Uterus (tissue), 2 donors: ENCODE results near the gene MFAP4.

Source experiments
- POLR2A ChIP-seq, 2 donors: fragments of 450-650 bp; IDR thresholded peaks; one replicate each; pipeline ENCODE4 v1.6.1; 2016; ENCODE audit warnings: antibody characterized with exemption in 2 of 2, mild to moderate bottlenecking in 1 of 2, moderate library complexity in 1 of 2
- TF ChIP-seq, protein P1 (sequence below), 4 experiments: fragments of 200-600 bp in 2 of 4; fragments of 450-650 bp in 2 of 4; sonication (generic) in 2 of 4; IDR thresholded peaks; one replicate each; pipeline ENCODE4 v1.5.1; 2016 to 2019; ENCODE audit warnings: antibody characterized with exemption in 4 of 4, mild to moderate bottlenecking in 2 of 4, moderate library complexity in 1 of 4

DNA sequence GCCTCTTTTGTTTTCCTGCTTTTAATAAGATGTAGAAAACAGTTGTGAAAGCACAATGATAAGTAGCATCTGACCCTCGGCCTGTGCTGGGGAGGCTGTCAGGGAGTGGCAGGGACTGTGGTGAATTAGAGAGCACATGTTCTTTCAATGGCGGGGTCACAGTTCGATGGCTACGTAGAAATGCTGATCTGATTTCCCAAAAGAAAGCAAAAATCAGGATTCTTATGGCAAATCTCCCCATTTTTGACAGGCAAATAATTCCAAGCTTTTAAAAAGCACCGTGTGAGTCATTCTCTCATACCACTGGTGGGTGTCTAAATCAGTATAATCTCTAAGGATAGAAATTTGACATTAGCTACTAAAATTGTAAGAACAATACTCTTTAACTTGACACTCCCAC is 12.9 kb downstream of the MFAP4 start:
- TF ChIP-seq, protein P1, sequence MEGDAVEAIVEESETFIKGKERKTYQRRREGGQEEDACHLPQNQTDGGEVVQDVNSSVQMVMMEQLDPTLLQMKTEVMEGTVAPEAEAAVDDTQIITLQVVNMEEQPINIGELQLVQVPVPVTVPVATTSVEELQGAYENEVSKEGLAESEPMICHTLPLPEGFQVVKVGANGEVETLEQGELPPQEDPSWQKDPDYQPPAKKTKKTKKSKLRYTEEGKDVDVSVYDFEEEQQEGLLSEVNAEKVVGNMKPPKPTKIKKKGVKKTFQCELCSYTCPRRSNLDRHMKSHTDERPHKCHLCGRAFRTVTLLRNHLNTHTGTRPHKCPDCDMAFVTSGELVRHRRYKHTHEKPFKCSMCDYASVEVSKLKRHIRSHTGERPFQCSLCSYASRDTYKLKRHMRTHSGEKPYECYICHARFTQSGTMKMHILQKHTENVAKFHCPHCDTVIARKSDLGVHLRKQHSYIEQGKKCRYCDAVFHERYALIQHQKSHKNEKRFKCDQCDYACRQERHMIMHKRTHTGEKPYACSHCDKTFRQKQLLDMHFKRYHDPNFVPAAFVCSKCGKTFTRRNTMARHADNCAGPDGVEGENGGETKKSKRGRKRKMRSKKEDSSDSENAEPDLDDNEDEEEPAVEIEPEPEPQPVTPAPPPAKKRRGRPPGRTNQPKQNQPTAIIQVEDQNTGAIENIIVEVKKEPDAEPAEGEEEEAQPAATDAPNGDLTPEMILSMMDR (IDR thresholded peaks at IDR 0.05), result no peak
- TF ChIP-seq POLR2A (IDR thresholded peaks at IDR 0.05), result no peak
